Right hindlimb (tissue), 1 donor: ENCODE measurements around the gene GPATCH8.
A peak's percentile ranks its signal among the peaks of the same experiment; 100 is the strongest.
"Not testable (repeated sequence)": the region's sequence is repeated elsewhere in the genome, so short reads cannot be mapped to it uniquely, and the experiment has no call there.

Source experiments
- DNase-seq: peaks from one replicate; pipeline ENCODE4 v3.0.0-alpha.2; 2018

GPATCH8 gene

DNA sequence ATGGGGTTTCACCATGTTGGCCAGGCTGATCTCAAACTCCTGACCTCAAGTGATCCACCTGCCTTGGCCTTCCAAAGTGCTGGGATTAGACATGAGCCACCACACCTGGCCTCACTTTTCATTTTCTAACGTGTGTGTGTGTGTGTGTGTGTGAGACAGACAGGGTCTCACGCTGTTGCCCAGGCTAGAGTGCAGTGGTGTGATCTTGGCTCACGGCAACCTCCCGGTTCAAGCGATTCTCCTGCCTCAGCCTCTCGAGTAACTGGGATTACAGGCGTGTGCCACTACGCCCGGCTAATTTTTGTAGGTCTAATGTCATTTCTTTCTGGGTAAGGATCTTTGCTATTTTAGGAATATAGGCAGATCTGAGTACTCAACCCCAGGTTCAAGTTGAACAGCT, 109.1 kb downstream of the GPATCH8 start:
- not testable (repeated sequence) for DNase-seq

DNA sequence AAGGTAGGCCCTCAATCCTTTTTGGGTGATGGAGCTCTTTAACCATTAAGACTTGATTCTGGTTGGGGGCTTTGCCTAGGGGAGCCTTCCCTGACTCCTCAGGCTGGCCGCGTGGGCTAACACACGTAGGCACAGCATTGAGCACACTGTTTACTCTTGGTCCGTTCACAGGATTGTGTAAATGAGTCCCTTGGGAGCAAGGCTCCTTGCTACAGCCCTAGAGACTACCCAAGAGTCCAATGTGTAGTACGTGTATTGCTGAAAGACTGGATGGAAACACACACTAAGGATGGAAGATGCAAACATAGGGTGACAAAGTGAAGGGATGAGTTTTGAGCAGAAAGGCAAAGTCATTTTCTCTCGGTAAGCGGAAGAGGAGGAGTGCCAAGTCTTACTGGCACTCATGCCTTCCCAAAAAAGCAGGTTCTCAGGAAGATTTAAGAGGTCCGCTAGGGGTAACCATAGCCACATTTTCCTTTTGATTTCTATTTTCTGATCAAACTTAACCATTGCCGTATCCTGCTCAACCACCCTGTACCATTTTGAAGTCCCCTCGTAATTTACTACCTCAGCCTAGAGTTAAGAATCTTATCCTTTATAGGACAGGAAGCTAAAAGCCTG, 112.8 kb downstream of the GPATCH8 start:
- DNase-seq = no peak

DNA sequence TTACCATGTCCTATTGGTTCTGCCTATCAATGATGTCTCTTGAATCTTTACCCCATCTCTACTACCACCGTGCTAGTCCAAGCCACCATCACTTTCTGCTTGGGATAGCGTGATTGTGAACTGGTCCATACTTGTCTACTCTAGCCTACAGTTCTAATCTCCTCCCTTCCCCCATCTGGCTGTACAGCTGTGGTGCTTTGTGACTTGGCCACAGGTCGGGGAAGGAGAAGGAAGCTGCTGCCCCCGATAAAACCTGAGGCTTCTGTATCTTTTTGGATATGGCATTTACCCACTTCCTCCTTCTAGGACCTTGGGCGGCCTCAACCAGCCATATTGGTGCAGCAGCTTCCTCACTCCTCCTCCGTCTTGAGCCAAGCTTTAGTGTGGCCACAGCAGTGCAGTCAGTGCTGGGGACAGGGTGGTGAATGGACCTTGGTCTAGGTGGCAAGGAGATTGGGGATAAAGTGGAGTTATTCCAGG, 113.4 kb downstream of the GPATCH8 start:
- DNase-seq = no peak

DNA sequence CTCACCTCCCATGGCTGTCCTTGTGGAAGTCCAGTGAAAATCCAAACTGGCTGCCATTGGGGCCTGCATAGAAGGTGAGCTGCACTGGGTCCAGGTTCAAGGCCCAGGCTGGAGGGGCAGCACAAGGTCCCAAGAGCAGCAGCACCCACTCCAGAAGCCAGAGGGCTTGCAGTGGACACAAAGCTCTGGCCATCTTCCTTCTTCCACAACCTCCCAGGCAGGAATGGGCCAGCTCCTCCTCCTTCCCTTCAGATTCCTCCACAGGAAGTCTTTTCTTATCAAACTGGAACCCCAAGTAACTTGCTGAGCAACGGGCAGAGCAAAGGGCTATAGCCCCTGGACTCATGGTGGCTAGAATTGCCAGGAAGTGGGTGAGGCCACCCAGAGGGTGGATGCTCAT, 113.9 kb downstream of the GPATCH8 start, which contains the start of gene ITGA2B:
TSS of gene ITGA2B (minus strand) at position 369 of the 400 bp plus-strand sequence. CDS start at position 193, 176 bp downstream.
- DNase-seq = no peak

DNA sequence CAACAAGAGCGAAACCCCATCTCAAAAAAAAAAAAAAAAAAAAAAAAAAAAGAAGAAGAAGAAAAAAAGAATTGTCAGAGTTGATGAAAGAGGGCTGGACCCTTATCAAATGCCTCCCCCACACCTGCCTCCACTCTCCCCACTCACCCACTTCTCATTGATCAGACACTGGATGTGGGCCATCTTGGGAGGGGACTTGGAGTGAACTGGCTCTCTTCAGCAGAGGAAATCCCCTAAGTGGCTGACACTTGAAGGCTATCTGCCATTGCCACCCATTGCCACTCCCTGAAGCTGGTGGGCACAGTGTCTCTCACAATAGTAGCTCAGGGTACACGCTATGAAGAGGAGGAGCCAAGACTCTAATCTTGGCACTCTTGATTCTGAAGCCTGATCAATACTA, 115.4 kb downstream of the GPATCH8 start:
- no peak for DNase-seq

DNA sequence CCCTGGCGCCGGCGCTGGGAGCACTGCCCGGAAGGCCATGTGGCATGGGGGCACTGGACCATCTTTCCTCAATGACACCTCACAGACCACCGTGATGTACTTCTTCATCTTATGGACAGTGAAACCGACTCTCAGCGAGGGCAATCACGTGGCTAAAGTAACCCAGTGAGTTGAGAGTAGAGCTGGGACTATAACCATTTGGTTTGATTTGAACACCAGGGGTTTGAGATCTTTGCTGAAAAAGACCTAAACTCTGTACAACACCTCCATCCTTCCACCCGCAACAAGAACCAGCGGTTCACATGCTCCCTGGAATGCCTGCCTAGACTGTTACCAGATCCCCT, 117.1 kb downstream of the GPATCH8 start:
- DNase-seq = no peak

DNA sequence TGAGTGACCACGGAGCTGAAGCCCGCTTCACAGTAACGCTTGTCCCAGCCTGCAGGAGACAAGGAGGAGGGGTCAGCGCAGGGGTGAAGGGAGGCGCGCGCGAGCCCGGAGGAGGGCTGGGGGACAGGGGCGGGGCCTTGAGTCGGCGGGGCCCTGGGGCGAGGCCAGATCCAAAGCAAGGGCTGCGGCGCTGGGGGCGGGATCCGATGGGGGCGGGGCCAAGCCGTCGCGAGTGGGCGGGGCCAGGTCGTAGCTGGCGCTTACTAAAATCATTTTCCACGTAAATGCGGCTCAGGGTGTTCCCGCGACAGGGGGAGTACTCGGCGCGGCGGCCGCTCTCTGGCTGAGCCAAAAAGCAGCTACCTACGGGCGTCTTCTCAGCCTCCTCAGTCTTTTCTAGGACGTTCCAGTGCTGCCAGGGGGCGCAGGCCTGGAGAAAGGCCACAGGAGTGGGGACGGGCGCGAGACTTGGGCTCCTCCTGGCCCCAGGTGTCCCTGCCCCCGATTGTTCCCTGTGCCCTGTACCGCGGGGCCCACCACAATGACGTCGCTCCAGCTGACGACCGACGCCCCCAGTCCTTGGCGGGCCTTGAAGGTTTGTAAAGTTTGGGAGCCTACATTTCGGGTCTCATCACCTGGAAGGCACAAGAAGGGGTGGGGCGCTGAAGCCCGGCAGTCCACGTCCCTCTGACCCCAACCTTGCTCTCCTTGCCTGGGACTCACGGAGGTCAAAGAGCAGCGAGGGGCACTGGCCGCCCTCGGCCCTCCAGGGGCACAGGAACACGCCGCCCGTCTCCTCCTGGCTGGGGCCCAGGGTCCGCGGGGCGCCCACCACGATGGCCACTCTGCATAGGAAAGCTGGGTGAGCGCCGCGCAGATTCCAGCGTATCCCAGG, 117.7 kb downstream of the GPATCH8 start:
- peak; percentile 92 for DNase-seq

DNA sequence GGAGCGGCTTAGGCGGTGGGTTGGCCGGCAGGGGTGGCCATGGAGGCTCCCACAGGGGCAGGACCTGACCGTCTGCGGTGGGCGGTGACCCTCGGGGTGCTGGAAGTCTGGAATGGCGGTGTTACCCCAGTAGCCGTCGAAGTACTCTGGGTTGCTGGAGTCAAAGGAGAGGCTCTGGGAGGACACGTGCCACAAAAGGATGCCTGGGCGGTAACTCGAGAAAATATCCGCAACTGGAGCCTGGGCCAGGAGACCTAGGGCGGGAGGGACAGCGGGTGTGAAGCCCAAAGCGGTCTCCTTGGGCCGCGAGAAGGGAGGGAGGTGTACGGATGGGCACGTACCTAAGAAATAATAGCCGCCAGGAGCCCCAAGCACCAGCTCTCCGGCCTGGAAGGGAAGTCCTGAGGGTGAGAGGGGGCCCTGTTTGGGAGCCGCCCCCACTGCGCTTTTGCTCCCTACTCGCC, 118.4 kb downstream of the GPATCH8 start:
- no peak for DNase-seq

DNA sequence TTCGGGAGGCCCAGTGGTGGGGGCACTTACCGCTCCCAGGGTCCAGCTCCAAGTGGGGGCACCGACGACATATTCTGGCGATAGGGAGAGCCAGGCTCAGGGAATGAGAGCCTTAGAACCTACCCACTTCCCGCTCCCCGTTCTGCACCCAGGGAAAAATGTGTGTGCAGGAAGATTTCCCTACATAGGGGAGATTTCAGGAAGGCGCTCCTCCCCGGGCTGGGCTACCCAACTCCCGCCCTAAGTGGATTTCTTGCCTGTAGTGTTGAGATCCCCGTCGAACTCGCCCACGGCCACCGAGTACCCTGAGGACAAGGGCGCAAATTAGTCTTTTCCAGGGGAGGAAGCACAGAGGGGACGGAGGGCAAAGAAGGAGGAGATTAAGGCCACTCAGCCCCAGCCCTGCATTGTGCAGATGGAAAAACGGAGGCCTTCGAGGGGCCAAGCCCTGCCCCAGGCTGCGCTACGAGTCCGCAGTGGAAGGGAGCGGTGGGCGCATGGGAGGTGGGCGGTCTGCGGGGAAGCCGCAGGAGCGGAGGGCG, 118.9 kb downstream of the GPATCH8 start:
- DNase-seq = no peak

DNA sequence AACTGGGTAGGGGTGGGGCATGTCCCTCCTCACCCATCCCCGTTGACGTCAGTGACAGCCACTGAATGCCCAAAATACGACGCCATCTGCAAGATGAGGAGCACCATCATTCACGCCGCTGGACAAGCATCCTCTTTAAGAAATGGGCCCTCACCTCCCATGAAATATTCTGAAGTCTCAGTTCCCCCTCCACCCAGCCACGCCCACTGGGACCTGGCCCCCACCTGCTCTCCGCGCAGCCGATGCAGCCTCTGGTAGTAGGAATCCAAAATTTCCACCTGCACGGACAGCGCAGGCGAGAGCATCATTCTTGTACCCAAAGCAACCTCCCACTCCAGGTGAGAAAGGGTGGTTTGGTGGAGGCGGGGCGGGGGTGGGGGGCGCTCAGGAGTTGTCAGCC, 119.3 kb downstream of the GPATCH8 start:
- DNase-seq = no peak

DNA sequence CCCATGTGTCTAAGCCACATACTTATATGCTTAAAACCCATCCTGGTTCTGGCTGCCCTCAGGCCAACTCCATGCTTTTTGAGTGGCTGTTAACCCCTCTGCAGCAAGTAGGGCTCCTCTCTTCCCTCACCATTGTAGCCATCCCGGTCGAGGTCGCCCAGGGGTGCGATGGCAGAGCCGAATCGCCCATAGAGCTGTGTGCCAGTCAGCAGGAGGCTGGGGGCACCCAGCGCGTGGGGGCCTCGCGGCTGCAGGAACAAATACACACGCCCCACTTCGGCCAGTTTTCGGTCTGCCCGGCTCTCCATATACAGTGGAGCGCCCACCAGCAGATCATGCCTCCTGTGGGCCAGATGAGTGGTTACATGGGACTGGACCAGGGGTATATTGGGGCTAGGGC, 119.8 kb downstream of the GPATCH8 start:
- DNase-seq = no peak

DNA sequence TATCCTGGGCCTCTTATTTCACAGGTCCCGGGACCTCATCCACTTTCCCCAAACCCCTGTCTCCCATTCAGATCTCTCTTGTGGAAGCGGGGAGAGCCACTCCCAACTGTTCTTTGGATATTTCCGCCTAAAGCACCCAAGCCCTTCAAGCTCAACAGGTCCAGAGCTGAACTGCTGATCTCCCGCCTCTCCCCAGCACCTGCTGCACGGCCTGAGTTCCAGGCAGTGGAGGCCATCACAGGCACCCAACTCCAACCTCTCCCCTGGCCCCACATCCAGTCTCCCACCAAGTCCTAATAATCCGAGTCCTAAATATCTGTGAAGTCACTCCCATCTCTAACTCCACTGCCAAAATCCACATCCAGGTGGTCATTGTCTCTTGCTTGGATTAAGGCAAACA, 120.3 kb downstream of the GPATCH8 start:
- DNase-seq = no peak

DNA sequence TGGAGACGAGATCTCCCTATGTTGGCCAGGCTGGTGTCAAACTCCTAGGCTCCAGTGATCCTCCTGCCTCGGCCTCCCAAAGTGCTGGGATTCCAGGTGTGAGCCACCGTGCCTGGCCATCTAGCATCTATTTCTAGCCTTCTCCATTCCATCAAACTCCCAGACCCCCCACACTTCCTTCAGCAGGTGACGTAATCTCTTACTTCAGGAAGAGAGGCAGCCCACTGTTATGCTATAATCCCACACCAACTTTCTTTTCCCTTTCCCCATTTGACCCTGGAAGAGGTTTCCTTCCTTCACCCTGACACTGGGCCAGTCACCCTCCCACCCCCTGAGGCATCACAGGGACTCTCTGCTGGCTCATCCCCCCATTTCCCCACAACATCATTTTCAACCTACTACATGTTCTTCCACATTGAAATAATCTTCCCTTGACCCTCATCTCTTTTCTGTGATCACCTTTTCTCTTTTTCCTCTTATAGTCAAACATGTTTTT, 121.3 kb downstream of the GPATCH8 start:
- no peak for DNase-seq

DNA sequence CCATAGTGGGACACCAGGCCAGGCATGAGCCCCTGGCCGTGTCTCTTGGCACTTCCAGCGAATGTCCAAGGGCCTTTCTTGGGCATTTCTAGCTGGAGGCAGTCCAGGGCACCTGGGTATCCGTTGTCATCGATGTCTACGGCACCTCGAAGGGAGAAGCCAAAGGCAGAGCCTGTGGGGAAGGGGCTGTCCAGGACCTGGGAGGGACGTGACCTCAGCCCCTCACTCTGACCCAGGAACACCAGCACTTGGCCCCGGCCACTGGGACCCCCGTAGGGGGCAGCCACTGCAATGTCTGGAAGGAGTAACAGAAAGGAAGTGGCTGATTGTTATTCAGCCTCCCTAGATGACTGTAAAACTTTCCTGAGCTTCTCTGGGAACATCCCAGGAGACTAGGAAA, 122.4 kb downstream of the GPATCH8 start:
- no peak for DNase-seq

DNA sequence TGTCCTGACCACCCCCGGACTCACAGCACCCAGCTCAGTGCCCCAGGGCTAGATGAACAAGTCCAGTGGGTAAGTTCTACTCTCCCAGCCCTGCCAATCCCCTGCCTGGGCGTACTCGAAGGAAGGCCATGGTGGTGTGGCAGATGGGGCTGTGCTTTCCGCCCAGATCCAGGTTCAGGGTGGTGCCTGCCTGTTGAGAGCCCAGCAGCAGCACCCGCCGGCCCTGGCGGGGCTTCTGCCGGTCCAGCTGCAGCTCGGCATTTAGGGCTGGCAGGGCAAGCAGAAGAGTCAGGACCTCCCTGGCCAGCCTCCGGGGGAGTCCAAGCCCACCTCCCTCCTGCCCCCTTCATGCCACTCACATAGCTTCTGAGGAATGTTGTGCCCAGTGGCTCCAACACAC, 123.3 kb downstream of the GPATCH8 start:
- no peak for DNase-seq

DNA sequence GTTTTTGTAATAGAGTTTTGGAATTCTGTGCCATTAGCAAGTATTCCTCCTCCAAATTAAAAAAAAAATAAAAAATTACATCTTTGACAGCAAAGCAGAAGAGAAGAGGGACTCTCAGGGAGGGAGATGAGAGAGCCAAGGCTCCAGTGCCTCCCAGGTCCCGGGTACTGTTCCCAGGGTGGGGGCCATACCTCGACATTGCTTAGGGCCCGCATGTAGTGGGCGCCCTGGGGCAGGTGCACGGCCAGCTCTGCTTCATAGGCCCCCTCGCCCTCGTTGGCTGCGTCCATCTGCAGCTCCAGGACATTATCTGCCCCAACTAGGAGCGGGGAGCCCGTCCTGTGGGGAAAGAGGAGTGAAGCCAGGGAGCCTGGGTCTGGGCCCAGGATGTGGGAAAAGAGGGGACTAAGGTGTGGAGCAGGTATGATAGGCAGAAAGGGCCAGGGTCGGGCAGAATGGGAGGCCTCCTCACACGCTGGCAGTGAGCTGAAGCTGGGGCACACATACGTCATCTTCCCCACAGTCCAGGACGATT, 125.0 kb downstream of the GPATCH8 start:
- DNase-seq = no peak

DNA sequence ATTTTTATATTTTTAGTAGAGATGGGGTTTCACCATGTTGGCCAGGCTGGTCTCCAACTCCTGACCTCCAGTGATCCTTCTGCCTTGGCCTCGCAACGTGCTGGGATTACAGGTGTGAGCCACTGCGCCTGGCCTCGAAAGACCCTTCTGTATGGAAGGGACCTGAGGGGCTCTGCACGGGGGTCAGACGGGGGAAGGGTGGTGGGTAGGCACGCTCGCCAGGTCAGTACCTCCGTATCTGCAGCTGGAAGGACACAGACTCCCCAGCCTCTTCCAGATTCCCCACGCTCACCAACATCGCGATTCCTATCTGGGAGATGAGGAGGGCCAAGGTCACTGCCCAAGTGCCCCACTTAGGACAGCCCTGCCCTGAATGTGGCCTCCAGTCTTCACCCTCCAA, 126.4 kb downstream of the GPATCH8 start:
- DNase-seq = no peak

DNA sequence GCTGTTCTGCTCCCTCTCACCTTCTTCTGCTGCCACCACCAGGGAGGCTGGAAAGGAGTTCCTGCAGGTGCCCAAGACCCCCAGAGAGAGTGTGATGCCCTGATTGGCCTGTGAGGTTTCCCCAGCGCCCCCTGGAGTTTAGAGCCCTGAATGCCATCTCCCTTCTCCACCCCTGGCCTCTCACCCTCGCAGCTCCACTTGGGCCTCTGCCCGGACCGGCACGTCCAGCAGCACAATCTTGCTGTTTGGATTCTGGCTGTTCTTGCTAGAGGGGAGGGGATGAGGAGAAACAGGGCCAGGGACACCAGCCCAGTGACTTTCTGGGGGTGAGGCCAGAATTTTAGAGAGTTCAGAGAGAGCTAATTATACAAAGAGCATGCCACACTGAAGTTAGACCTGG, 127.1 kb downstream of the GPATCH8 start:
- peak; percentile 73 for DNase-seq

DNA sequence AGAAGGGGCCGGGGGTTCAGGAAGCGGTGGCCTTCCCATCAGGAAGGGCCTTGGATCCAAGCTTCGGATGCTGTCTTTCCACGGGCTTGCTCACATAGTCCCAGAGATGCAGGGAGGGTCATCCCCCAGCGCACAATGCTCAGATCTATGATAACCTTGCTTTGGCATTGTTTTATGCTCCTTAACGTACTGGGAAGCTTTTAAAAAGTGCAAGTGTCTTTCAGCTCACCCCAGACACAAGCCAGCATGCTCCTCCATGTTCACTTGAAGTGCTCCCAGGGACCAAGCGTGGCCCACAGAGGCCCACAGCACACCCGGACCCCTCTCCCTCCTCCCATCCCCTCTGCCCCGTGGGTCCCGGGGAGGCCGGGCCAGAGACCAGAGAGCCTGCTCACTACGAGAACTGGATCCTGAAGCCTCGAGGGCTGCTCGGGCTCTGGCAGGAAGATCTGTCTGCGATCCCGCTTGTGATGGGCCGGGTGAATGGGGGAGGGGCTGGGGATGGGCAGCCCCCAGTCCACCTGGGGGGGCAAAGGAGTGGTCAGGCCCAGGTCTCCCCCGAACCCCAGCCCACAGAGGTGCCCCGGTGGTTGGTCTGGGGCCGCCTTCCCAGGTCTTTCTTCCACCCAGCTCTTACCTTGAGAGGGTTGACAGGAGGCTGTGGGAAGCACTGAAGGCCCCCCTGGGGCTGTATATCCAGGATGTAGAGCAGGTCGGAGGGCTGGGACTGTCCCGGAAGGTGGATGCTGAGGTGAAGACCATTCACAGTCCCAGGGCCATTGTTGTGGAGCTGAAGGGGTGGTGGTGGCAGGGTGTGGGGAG, 127.8 kb downstream of the GPATCH8 start:
- DNase-seq = no peak

DNA sequence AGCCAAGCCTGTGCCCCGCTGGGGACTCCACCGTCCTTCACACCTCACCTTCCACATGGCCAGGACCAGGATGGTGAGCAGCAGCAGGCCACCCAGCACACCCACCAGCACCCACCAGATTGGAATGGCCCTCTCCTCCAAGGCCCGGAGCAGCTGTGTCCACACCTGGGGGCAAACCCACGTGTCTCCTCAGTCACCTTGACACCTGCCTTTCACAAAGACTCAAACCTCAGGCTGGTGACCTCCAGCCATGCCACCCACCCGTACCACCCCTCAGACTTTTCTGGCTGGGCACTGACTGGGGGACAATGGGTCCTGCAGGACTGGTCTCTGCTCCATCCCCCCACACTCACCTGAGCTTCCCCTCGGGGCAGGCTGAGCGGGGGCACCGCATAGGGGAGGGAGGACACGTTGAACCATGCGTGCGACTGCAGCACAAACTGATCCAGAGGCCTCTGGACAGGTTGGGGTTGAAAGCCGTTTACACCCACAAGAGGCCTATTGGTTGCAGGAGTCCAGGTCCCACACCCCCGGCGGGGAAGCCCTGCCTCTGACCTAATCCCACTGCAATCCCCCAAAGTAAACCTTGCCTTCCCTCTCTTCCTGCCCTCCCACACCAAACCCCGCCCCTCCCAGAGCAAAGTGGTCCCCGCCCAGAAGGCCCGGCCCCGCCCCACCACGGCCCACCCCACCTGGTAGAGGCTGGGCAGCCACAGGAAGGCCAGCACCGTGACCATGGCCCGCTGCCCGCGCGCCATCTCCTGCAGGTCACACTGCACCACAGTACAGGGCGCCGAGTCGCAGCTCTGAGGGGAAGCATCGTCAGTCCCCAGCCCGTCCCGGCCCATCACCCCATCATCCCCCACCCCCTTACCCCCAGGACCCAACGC, 128.7 kb downstream of the GPATCH8 start:
- DNase-seq = no peak

DNA sequence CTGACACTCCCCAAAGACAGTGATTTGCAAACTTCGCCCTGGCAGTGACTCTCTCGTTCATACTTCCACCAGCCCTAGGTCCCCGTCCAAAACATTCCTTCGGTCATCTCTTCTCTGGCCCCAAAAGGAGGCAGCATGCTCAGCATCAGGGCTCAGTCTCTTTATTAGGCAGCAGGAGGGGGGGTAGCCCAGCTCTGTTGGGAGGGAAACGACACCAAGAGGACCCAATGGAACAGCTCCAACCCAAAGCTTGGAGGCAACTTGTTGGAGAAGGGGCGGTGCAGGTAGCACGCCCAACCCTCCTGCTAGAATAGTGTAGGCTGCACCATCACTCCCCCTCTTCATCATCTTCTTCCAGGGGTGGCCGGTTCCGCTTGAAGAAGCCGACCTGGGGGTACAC, 131.2 kb downstream of the GPATCH8 start:
- DNase-seq = no peak
